ENCODE measurements around the gene GRID2. TPM values are rescaled to one million over a fixed set of nuclear protein-coding genes. Genes with fewer than 3 reads are reported as not detected.
"Not testable (repeated sequence)": the region's sequence is repeated elsewhere in the genome, so short reads cannot be mapped to it uniquely, and the experiment has no call there.

GRID2 gene
- total RNA-seq, 1 experiment from 2014 or later: not detected

DNA sequence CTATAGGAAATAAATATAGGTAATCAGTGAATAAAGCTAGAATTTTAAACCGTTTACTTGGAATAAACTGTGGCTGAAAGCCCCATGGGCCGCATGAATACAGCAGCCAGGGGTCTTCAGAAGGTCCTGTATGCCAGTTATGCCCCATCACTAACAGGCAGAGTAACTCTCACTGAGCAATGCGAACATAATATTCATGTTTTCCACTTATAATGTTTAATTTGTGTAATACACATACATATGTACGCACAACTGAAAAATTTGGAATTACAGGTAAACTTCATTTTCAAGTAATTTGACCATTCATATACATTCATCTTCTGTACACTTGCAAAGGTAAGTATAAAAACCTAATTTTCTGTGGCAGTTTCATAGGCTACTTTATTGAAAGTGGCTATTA is 998.5 kb downstream of the GRID2 start:
- DNase-seq (ENCODE audit: low read depth): no peak

DNA sequence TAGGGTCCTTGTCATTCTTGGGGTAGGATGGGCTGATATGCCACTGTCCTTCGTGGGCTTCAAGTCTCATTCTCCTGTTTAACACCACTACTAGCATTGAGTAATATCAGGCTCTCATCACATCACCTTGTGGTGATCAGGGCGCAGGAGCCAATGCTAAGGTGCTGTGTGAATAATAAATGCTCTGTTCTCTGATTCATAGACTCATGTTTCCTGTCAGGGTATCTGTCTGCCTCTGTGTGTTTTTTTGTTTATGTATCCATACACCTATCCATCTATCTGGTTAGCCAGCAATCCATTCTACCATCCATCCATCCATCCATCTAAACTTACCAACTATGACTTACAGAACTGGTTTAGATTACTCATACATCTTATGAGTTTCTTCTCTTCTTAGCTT is 999.7 kb downstream of the GRID2 start:
- no peak for DNase-seq (ENCODE audit: low read depth)

DNA sequence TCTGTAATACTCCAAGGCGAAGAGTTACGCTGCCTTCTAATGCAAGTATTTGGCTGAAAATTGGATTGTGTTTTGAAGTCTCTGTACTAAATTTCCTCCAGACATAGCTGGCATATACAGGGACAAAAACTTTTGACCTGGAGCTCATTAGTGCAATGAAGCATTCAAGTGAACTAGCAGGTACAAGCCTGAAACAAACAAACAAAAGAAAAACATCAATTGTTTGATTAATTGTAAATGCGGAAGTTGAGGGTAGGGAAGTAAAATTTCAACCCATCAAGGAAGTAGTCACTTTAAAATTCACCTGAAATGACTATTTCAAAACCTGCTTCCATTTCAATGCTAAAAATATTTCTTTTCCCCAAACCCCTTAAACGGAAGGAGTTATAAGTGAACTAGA is 1008.5 kb downstream of the GRID2 start:
- no peak for DNase-seq (ENCODE audit: low read depth)

DNA sequence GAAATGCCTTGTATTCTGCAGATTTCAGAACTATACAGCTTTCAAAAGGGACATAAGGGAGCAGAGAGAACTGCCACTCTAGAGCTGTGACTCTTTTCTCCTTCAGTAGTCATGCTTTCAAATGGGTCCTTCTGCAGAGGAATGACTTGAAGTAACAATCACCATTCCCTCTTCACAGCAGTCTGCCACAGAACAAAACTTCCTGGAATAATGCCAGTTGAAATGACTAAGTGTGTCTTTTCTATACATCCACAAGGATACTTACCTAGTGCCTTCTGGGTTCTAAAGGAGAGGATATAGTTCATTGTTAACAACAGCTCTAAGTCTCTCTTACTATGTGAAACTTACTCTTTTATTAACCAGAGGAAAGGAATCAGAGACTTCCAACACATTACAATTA is 1009.4 kb downstream of the GRID2 start:
- no peak for DNase-seq (ENCODE audit: low read depth)

DNA sequence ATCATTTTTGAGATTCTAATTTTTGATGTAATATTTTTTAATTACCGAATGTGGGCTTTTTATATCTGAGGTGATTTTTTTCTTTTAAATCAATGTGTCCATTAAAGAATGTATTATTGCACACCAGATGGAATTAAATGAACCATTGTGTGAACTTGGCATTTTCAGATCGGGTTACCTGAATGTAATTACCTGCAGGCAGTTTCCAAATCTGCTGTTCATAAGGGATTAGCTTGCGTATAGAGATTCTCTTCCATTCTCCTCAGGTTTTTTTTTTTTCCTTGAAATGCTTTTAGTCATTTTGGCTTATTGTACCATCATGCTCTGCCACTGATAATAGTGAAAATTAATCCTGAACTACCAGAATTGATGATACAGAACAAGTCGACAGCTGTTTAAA is 1013.3 kb downstream of the GRID2 start:
- no peak for DNase-seq (ENCODE audit: low read depth)

DNA sequence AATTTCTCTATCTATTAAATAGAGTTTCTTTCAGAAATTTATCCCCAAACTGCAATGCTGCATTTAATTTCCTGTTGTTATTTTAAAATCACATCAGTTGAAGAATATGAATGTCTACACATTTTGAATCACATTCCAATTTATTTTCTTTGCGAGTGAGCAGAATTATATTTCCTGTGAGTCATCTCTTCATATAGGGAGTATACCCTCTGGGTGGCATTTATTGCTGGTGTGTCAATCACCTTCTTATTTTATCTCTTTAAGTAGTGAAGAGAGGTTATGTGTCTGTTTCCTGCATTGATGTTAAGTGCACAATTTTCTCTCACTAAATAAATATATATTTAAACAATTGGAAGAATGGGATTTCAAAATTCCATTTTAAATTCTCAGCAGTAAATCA is 1013.8 kb downstream of the GRID2 start:
- DNase-seq (ENCODE audit: low read depth): no peak

DNA sequence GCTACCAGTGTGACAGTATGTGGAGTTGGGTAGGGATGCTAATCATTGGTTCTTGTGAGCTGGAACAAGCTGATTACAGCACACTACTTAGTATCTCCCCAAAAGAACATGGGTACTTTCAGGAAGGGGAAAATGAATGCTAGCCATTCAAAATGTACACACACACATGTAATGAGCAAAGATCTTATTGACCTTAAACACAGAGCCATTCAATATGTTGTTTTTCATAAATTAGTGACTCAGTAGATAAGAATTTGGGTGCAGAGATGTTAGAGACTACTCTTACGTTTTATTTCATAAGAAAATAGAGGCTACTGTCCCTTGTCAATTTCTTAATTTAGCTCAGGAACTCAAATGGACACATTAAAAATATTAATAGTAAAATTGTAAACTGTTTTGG is 1015.3 kb downstream of the GRID2 start:
- no peak for DNase-seq (ENCODE audit: low read depth)

DNA sequence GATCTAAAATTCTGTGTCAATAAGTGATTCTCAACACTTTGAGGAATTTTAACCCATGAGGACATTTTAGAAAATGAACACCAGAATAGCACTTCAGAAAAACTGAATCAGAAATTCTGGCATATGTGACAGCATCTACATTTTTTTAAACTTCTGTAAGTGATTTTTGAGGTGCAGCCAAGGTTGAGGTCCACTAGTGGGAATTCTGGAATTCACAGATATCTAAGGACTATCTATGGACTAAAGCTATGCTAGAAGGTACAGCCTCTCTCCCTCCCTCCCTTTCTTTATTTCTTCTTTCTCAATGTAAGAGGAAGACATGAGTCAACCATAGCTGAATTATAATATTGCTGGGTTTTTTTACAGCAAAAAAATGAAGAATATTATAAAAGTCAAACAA is 1016.6 kb downstream of the GRID2 start:
- no peak for DNase-seq (ENCODE audit: low read depth)

DNA sequence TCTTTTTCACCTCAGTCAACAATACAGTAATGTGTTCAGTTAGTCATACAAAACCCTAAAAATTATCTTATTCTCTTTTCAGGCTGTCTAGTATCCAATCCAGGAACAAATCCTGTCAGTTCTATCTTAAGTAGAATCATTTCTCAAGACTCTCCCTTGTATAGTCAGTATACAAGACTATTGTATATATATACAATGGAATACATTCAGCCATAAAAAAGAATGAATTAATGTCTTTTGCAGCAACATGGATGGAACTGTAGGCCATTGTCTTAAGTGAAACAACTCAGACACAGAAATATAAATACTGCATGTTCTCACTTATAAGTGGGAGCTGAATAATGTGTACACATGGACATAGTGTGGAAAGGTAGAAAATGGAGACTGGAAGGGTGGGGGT is 1023.6 kb downstream of the GRID2 start:
- no peak for DNase-seq (ENCODE audit: low read depth)

DNA sequence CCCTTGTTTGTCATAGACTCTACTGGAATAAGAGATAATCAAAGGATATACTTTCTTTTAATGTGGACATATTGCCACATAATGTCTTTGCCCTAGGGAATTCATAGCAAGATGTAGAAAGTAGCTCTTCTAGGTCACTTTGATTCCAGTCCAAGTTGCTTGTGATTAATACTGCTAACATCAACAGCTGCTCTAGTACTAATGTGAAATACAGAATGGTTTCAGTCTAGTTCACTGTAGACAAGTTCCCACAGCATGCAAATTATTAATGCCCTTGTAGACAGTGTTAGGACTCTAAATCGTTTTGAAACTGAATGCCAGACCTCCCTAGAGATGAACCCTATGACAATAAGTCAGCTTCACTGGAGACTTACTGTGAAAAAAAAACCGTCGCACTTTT is 1030.2 kb downstream of the GRID2 start:
- no peak for DNase-seq (ENCODE audit: low read depth)

DNA sequence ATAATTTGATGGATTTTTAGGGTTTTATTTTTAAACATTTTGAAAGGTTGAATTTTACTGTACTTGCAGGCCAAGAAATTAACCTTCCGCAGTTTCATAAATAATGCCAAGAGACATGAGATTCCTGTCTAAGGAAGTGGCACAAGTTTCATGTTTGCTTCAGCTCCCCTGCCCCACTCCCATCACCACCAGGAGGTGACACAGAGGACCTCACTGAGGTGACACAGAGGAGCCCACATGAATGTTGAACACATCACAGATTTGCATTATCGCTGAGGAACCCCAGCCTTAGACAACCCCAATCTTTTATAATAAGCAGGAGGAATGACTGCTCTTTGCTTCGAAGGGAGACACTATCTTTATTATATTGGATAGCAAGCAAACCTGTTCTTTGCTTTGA is 1033.4 kb downstream of the GRID2 start:
- no peak for DNase-seq (ENCODE audit: low read depth)

DNA sequence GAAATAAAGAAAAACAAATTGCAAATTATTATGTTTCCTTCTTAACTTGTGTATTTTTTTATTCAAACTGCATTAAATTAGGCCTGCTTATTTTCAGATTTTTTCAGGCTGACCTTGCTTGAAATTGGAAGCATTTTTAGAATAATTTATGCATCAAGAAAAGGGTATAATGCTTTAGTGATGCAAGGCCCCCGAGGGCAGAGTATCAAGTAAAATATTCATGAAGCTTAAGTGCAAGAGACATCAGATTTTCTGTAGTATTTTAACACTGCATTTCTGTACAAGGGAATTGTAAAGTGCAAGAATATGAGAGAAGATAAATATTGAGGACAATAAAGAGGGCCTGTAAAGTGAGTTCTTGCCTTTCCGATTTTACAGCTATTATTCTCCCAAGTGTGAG is 1039.0 kb downstream of the GRID2 start:
- no peak for DNase-seq (ENCODE audit: low read depth)

DNA sequence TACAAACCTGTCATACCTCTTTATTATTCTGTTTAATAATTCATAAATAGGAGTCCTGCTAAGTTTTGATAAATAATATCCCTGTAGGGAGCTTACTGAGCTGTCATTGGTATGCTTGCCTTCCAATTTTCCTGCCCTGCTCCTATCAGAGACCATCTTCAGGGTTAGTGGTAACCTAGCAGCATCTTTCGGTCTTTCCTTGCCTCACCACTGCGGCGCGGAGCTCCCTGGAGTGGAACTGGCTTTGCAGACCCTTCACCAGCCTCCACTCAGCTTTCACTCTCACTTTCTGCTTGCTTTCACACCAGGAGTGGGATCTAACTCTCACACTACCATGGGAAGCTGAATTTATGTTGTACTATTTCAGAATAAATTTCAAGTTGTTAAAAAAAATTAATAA is 1043.1 kb downstream of the GRID2 start:
- no peak for DNase-seq (ENCODE audit: low read depth)

DNA sequence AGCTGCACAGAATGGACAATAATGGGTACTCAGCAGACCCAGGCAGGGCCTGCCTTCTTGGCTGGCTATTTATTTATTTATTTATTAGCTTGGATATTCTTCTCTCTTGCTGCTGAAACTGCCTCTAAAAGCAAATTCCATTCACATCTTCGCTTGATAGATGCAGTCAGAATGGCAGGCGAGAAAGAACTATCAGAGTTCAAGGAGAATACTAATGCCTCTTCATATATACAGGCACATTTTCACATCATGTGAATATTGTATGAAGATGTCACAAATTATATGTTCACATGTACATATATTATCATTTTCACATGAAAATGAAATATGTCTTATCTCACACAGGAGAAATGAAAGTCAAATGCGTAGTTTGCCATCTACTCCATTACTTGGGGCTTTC is 1045.1 kb downstream of the GRID2 start:
- DNase-seq (ENCODE audit: low read depth): no peak

DNA sequence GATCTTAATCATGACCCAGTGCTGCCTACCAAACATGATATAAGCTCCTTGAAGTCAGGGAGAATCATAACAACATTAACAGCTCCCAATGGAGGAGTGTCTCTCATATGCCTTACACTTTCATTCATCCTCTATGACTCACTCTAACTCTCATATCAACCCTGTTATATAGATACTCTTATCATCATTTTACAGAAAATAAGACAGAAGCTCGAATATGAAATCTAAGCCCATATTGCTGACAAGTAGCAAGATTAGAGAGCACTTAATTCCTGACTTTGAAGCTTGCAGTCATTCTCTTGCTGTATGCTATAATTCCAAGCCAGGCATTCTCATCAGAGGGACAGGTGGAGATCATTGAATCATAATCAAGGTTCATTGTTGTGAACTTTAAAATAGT is 1048.1 kb downstream of the GRID2 start:
- no peak for DNase-seq (ENCODE audit: low read depth)

DNA sequence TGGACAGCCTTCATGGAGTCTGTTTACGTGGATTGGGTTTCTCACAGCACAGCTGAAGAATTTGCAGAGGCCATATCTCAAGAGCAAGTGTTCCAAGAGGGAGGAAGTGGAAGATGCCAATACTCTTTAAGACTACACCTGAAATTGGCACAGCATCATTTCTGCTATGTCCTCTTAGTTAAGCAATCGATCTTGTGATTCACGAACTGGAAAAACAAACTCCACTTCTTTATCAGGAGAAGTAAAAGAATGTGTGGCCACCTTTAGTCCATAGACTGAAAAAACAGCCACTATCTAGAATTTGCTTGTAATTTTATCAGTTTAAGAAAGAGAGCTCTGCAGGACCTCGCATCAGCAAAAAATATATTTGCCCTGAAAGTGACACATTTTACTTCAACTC is 1051.6 kb downstream of the GRID2 start:
- no peak for DNase-seq (ENCODE audit: low read depth)

DNA sequence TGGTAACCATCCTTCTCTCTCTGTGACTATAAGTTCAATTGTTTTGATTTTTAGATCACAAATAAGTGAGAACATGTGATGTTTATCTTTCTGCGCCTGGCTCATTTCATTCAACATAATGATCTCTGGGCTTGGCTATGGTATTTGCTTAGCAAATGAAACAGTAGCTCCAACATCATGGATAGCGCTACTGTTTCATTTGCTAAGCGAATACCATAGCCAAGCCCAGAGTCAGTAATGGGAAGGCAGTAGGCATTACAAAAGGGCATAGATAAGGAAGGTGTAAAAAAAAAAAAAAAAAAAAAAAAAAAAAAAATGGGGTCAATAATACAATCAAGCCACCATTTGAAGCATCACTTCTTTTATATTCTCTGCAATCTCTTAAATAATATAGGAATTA is 1055.8 kb downstream of the GRID2 start:
- no peak for DNase-seq (ENCODE audit: low read depth)

DNA sequence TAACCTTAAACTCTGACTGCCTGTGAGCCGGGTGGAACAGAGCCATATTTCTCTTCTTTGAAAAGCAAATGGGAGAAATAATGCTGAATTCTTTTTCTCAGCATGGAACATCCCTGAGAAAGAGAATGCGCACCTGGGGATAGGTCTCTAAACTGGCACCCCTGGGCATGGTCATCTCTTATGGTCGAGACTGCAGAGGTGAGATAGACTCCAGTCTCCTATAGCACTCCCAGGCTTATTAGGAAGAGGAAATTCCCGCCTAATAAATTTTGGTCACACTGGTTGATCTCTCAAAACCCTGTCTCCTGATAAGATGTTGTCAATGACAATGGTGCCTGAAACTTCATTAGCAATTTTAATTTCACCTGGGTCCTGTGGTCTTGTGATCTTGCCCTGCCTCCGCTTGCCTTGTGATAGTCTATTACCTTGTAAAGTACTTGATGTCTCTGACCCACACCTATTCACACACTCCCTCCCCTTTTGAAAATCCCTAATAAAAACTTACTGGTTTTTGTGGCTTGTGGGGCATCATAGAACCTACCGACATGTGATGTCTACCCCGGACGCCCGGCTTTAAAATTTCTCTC is 1062.5 kb downstream of the GRID2 start:
- not testable (repeated sequence) for DNase-seq (ENCODE audit: low read depth)

DNA sequence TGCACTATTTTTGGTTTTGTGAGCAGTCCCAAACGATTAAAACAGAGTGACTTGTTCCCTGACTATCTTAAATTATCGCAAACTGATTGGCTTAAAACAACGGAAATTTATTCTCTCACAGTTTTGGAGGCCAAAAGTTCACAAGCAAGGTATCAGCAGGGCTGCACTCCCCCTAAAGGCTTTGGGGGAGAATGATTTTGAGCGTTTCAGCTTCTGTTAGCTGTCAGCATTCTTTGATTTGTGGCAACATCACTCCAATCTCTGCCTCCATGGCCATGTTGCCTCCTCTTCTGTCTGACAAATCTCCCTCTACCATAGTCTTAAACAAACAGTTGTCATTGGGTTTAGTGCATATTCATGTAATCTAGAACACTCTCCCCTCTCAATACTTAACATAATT is 1065.2 kb downstream of the GRID2 start:
- DNase-seq (ENCODE audit: low read depth): no peak

DNA sequence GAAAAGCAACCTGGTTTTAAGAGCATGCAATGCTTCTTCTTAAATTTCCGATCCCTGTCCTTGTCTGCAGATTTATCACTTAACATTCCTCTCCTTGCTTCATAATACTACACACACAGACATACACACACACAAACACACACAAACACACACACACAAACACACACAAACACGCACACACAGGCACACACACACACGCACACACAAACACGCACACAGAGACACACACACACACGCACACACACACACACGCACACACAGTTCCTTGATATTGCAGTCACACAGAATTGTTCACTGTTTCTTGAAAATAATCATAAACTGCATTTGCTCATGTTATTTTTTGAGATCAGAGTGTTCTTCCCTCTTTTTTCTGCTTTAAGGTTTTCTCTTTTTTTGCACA is 1066.5 kb downstream of the GRID2 start:
- no peak for DNase-seq (ENCODE audit: low read depth)

DNA sequence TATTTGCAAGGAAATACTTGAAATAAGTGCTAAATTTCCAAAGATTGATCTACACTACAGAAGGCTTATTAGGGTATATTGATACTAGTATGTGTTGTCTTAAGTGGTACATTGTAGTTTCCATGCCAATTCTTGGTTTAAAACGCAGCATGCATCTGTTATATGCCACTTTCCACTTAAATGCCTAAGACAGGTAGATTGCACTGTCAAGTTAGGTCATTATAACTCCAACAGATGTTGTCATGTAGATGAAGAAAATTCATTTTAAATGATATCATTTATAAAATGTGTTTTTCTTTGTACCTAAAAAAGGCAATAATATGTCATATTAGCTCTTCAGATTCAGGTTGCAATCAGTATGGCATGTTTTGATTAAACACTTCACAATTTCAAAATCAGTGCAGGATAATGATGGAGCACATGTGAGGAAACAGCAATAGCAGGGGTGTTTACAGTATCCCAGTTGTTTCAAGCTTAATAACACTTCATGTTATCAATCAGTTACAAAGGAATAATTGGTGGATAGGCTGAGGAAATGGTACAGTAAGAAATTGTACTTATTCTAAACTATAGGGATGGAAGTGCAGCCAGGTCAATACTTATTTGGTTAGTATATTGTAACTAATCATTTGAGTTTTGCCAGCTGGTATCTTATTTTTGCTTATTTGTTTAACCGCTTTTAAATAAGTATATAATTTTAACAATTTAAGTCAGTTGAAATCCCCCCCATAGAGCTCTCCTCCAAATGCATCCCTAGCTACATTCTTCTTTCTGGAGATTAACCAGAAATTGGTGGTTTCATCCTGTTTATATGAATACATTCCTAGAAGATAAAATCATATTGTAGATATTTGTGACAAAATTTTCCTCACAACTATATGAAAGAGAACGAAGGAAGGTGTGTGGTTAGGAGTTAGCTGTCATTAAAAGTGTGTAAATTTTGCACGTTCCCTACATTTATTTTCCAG is 1070.4 kb downstream of the GRID2 start:
- no peak for DNase-seq (ENCODE audit: low read depth)

DNA sequence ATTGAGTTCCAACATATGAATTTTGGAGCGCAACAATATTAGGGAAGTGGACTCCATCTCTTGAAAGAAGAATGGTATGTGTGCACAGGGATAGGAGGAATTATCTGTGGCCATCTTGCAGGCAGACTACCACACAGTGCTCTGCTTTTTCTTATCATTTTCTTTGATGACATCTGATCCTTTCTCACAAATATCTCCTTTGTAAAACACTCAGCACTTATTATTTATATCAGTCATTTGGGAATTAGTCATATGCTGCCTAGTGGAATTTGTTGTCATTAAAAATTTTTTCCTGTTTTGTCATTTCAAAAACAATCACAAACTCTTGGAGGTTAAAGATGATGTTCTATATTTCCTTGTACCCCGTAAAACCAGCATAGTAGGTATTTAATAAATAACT is 1080.5 kb downstream of the GRID2 start:
- DNase-seq (ENCODE audit: low read depth): no peak

DNA sequence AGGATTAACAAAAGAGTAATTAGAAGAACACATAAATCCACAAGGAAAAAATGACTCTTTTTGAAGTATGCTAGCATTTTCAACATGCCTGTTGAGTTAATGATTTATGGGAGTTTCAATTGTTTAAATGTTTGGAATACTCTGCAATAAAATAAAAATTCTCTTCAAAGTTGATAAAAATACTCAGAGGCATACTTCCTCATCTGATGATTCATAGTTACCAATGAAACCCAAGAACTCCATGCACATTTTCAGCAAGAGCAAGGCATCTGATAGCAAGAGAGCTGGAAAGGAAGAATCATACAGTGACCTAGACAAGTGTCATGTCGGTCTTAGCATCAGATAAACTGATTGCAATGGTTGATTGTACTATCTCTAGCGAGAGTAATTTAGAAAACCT is 1081.1 kb downstream of the GRID2 start:
- DNase-seq (ENCODE audit: low read depth): no peak

All from LHCN-M2 (cell line).